HepG2 (cell line): ENCODE measurements around the gene CSNK1G1. TPM values are rescaled to one million over a fixed set of nuclear protein-coding genes. Genes with fewer than 3 reads are reported as not detected.

Experiments
- ATAC-seq: fragments of 200-7000 bp; cut with Tn5 transposase; 3 replicates; pipeline ENCODE4 v1.9.1; 2020; ENCODE audit warnings: mild to moderate bottlenecking, moderate library complexity
- BruUV-seq: library from RNA; stranded (reverse); fragments of 400-500 nt; replicated peaks from 2 replicates; lab custom pipeline; 2021; lab: Mats Ljungman, UMichigan
- CTCF ChIA-PET: fragments of 300-600 bp; formaldehyde crosslinking; extraction: SDS; loops from one replicate; lab custom pipeline; 2021; ENCODE audit warnings: low total read pairs, inconsistent platforms, low intra/inter-chr PET ratio; lab: Yijun Ruan, JAX
- POLR2A ChIA-PET: fragments of 350-600 bp; sonication (Branson Sonifier 250); formaldehyde crosslinking; loops from one replicate; lab custom pipeline; 2020; ENCODE audit warnings: antibody characterized with exemption, inconsistent platforms; lab: Yijun Ruan, JAX
- DNase-seq: peaks from one replicate; pipeline ENCODE4 v3.0.0-alpha.2; 2015; ENCODE audit warnings: low spot score
- FAIRE-seq: peaks from 3 replicates; lab custom pipeline; 2011; peaks lifted over from hg19 to GRCh38; lab: Jason Lieb, UNC
- H2AFZ ChIP-seq: one replicate; pipeline ENCODE4 v1.6.1; 2011; ENCODE audit warnings: low read length, inconsistent platforms
- H3K27ac ChIP-seq: fragments of 300-600 bp; 3 replicates; pipeline ENCODE4 v1.8.0; 2011; ENCODE audit warnings: mixed run types, mild to moderate bottlenecking, mixed read lengths, low read length, inconsistent platforms; ENCODE audit not compliant: insufficient read depth; ENCODE audit errors: extremely low read length
- H3K27me3 ChIP-seq, 2 experiments: fragments of 200-600 bp in 1 of 2; 2 replicates in 1 of 2; 3 replicates in 1 of 2; pipeline versions ENCODE4 v1.6.0 to v1.8.0; 2011; ENCODE audit warnings: low read length in 2 of 2, mild to moderate bottlenecking in 2 of 2, moderate library complexity in 2 of 2, inconsistent platforms in 1 of 2; ENCODE audit not compliant: insufficient read depth in 2 of 2, control insufficient read depth in 1 of 2
- H3K36me3 ChIP-seq, 2 experiments: fragments of 200-600 bp in 1 of 2; replicated peaks in 1 of 2; 2 replicates in 1 of 2; 3 replicates in 1 of 2; pipeline versions ENCODE4 v1.5.1 to v1.8.0; 2011; ENCODE audit warnings: low read length in 2 of 2, inconsistent platforms in 1 of 2; ENCODE audit not compliant: insufficient read depth in 2 of 2, control insufficient read depth in 1 of 2
- H3K4me1 ChIP-seq: 2 replicates; pipeline ENCODE4 v1.5.1; 2012; ENCODE audit warnings: low read length, inconsistent platforms; ENCODE audit not compliant: insufficient read depth
- H3K4me2 ChIP-seq: 2 replicates; pipeline ENCODE4 v1.6.0; 2011; ENCODE audit warnings: low read depth, low read length, inconsistent platforms
- H3K4me3 ChIP-seq, 3 experiments: fragments of 200-600 bp in 1 of 3; sonication (generic), shearing (Covaris generic) in 1 of 3; replicated peaks in 1 of 3; 2 replicates each; pipeline ENCODE4 v1.5.1; 2011 to 2016; ENCODE audit warnings: low read length in 3 of 3, inconsistent platforms in 2 of 3, low read depth in 2 of 3, mild to moderate bottlenecking in 2 of 3, control low read depth in 1 of 3, mixed read lengths in 1 of 3; ENCODE audit not compliant: insufficient read depth in 1 of 3
- H3K79me2 ChIP-seq: one replicate; pipeline ENCODE4 v1.6.1; 2011; ENCODE audit warnings: low read length, inconsistent platforms; ENCODE audit not compliant: insufficient read depth
- H3K9ac ChIP-seq: 2 replicates; pipeline ENCODE4 v1.6.0; 2011; ENCODE audit warnings: mild to moderate bottlenecking, low read depth, low read length, inconsistent platforms; ENCODE audit not compliant: insufficient read depth
- H3K9me3 ChIP-seq: 2 replicates; pipeline ENCODE4 v1.5.1; 2012; ENCODE audit warnings: mild to moderate bottlenecking, low read length
- H4K20me1 ChIP-seq: 2 replicates; pipeline ENCODE4 v1.6.0; 2011; ENCODE audit warnings: inconsistent platforms, mild to moderate bottlenecking, low read length, moderate library complexity; ENCODE audit not compliant: insufficient read depth
- AHDC1 ChIP-seq: sonication (generic); formaldehyde crosslinking; IDR thresholded peaks from 2 replicates; pipeline ENCODE4 v1.5.1; 2020; ENCODE audit warnings: mild to moderate bottlenecking, missing genetic modification reagents, borderline replicate concordance
- ETS1 ChIP-seq: sonication (generic); formaldehyde crosslinking; IDR thresholded peaks from 2 replicates; pipeline ENCODE4 v1.4.0; 2020; ENCODE audit warnings: missing genetic modification reagents
- HIC2 ChIP-seq: sonication (generic); formaldehyde crosslinking; IDR thresholded peaks from 2 replicates; pipeline ENCODE4 v1.9.0; 2022; ENCODE audit warnings: low read depth, missing genetic modification reagents
- JUNB ChIP-seq: sonication (generic); formaldehyde crosslinking; IDR thresholded peaks from 2 replicates; pipeline ENCODE4 v1.8.0; 2022; ENCODE audit warnings: missing genetic modification reagents, mild to moderate bottlenecking, borderline replicate concordance
- NPAS2 ChIP-seq: sonication (generic); formaldehyde crosslinking; IDR thresholded peaks from 2 replicates; pipeline ENCODE4 v1.8.0; 2022; ENCODE audit warnings: mild to moderate bottlenecking, missing genetic modification reagents, borderline replicate concordance
- NR3C1 ChIP-seq: sonication (generic); formaldehyde crosslinking; IDR thresholded peaks from 2 replicates; pipeline ENCODE4 v1.4.0; 2020; ENCODE audit warnings: missing genetic modification reagents
- SIX4 ChIP-seq: sonication (generic); formaldehyde crosslinking; IDR thresholded peaks from 2 replicates; pipeline ENCODE4 v1.4.0; 2020; ENCODE audit warnings: missing genetic modification reagents
- THAP8 ChIP-seq: sonication (generic); formaldehyde crosslinking; IDR thresholded peaks from 2 replicates; pipeline ENCODE4 v1.5.1; 2020; ENCODE audit warnings: missing genetic modification reagents, mild to moderate bottlenecking, borderline replicate concordance
- ZBTB3 ChIP-seq: sonication (generic); formaldehyde crosslinking; IDR thresholded peaks from 2 replicates; pipeline ENCODE4 v1.4.0; 2020; ENCODE audit warnings: low read depth, mild to moderate bottlenecking, moderate library complexity, missing genetic modification reagents, borderline replicate concordance
- ZNF275 ChIP-seq: sonication (generic); formaldehyde crosslinking; IDR thresholded peaks from 2 replicates; pipeline ENCODE4 v1.8.0; 2022; ENCODE audit warnings: missing genetic modification reagents, mild to moderate bottlenecking, inconsistent platforms, borderline replicate concordance
- ZNF337 ChIP-seq: sonication (generic); formaldehyde crosslinking; IDR thresholded peaks from 2 replicates; pipeline ENCODE4 v1.5.1; 2020; ENCODE audit warnings: missing genetic modification reagents, low read depth, mild to moderate bottlenecking, borderline replicate concordance
- WGBS: methylation state at CpG from one replicate; pipeline ENCODE4 v1.1.6; 2017; ENCODE audit warnings: low lambda C conversion rate; 5-methylcytosine and 5-hydroxymethylcytosine counted together
- in situ Hi-C: cut with HindIII; loops from 2 replicates; pipeline ENCODE4 v1.10.0; 2017; ENCODE audit warnings: low pct_unique_long_range_greater_than_20kb; ENCODE audit not compliant: extremely low pct_ligation_motif_present
- intact Hi-C: fragments of 100-400 bp; cut with micrococcal nuclease; formaldehyde crosslinking; loops from one replicate; pipeline ENCODE4 v1.10.0; 2022; ENCODE audit not compliant: unreplicated experiment
- polyA plus RNA-seq, 8 experiments: library from polyadenylated mRNA; depleted of rRNA in 3 of 8; stranded (reverse) in 7 of 8; unstranded in 1 of 8; fragments of >200 nt; fragmentation: Illumina TruSeq in 4 of 8; extraction: Trizol in 4 of 8; gene quantifications; 2 replicates each; pipeline versions ENCODE4 v1.2.1 to v1.2.3, GENCODE V29; 2011 to 2016; ENCODE audit warnings: low read depth in 4 of 8, missing spikeins in 1 of 8, mixed read lengths in 1 of 8; ENCODE audit not compliant: insufficient read depth in 1 of 8
- total RNA-seq, 5 experiments: library from RNA; depleted of rRNA; stranded (reverse); fragments of >200 nt; fragmentation: Illumina TruSeq; extraction: Trizol; gene quantifications; 2 replicates each; pipeline ENCODE4 v1.2.3, GENCODE V29; 2016; ENCODE audit warnings: low read depth in 1 of 5

CSNK1G1 gene
- total and polyA plus RNA-seq, 2 of the 13 experiments (the other 11 are each of a cell fraction or from before 2014, with no cell fraction given), result 8.5 to 12.6 TPM

- no peak for TF ChIP-seq AHDC1 (CRISPR knock-in tag)
- 0 out of 2 replicates have a peak, but pooled peaks have one; percentile 35 for TF ChIP-seq ZBTB3 (CRISPR knock-in tag)
Observed at GRCh38 chr15:64369078-64369607, 13.2 kb upstream of the CSNK1G1 start (continued).

GRCh38 chr15:64361259-64361658, 5.3 kb upstream of the CSNK1G1 start:
- peaks cover 0 to 8% of the 10 kb centered on the region in 2 experiments; a peak in 3 of 5 replicates for H3K36me3 ChIP-seq
- DNase-seq, result no peak
- TF ChIP-seq ZNF275 (CRISPR knock-in tag) (no peak), THAP8 (CRISPR knock-in tag) (no peak), JUNB (CRISPR knock-in tag) (no peak), ZNF337 (CRISPR knock-in tag) (no peak), NPAS2 (CRISPR knock-in tag) (no peak), ETS1 (CRISPR knock-in tag) (no peak), NR3C1 (CRISPR knock-in tag) (no peak), HIC2 (CRISPR knock-in tag) (no peak), SIX4 (no peak)

More at GRCh38 chr15:64361259-64361658, 5.3 kb upstream of the CSNK1G1 start:
- Histone ChIP-seq H3K4me3 (no peak overlapping the region), H2AFZ (no peak overlapping the region), H3K79me2 (no peaks in the 10 kb centered on the region), H3K9ac (no peak overlapping the region), H3K9me3 (no peaks in the 10 kb centered on the region), H3K4me2 (no peak overlapping the region), H3K27me3 (no peaks in the 10 kb centered on the region), H3K27ac (no peak overlapping the region), H3K4me1 (peaks cover 8% of the 10 kb centered on the region), H4K20me1 (no peaks in the 10 kb centered on the region)
- ATAC-seq (no peak), FAIRE-seq (no peak)
- BruUV-seq, result no TSS peak
- ChIA-PET CTCF (no interaction called here), POLR2A (no interaction called here)
- 95% methylated on average over 4 of the region's 4 CpGs for WGBS
- intact Hi-C loops, result no loop called here
- in situ Hi-C loops, result no loop called here
